Stimulated activated CD8-positive, alpha-beta memory T cell treated with anti-CD3 and anti-CD28 coated beads, Interleukin-15, amount 100 ng/mL, for 24 hours (primary cell): ENCODE data around the gene CCDC8.
"Not testable (repeated sequence)": the region's sequence is repeated elsewhere in the genome, so short reads cannot be mapped to it uniquely, and the experiment has no call there.

Experiments
- DNase-seq: peaks from one replicate; pipeline ENCODE4 v3.0.0-alpha.2; 2020; ENCODE audit warnings: low read depth

Gene CCDC8

GRCh38 chr19:46380690-46381089 lies 32.7 kb downstream of the CCDC8 start:
- no peak for DNase-seq

- DNase-seq: no peak
These were observed 35.1 kb downstream of the CCDC8 start for GRCh38 chr19:46378268-46378667.

GRCh38 chr19:46376241-46377153 lies 36.9 kb downstream of the CCDC8 start:
- no peak for DNase-seq

GRCh38 chr19:46375476-46376067 lies 37.8 kb downstream of the CCDC8 start:
- not testable (repeated sequence) for DNase-seq

GRCh38 chr19:46374536-46375475 lies 38.6 kb downstream of the CCDC8 start:
- no peak for DNase-seq

- DNase-seq: no peak
These were observed 39.6 kb downstream of the CCDC8 start for GRCh38 chr19:46373491-46374359.

GRCh38 chr19:46372901-46373490 lies 40.4 kb downstream of the CCDC8 start:
- DNase-seq: no peak

GRCh38 chr19:46371371-46371901 lies 41.9 kb downstream of the CCDC8 start:
- DNase-seq: no peak

- no peak for DNase-seq
These were observed 43.5 kb downstream of the CCDC8 start for GRCh38 chr19:46369817-46370216.

- DNase-seq: no peak
These were observed 45.2 kb downstream of the CCDC8 start for GRCh38 chr19:46368116-46368515.

GRCh38 chr19:46367426-46367825 lies 45.9 kb downstream of the CCDC8 start:
- DNase-seq: no peak

GRCh38 chr19:46366620-46367292 lies 46.6 kb downstream of the CCDC8 start:
- DNase-seq: no peak

- DNase-seq: no peak
These were observed 47.8 kb downstream of the CCDC8 start for GRCh38 chr19:46365561-46365960.

GRCh38 chr19:46364359-46364758 lies 49.0 kb downstream of the CCDC8 start:
- no peak for DNase-seq

- DNase-seq: no peak
These were observed 51.4 kb downstream of the CCDC8 start for GRCh38 chr19:46361915-46362314.
